HepG2 (cell line): ENCODE measurements around the gene CASTOR1. TPM values are rescaled to one million over a fixed set of nuclear protein-coding genes. Genes with fewer than 3 reads are reported as not detected.
A peak's percentile ranks its signal among the peaks of the same experiment; 100 is the strongest.

ENCODE experiments used
- ATAC-seq: fragments of 200-7000 bp; cut with Tn5 transposase; 3 replicates; pipeline ENCODE4 v1.9.1; 2020; ENCODE audit warnings: mild to moderate bottlenecking, moderate library complexity
- BruUV-seq: library from RNA; stranded (reverse); fragments of 400-500 nt; replicated peaks from 2 replicates; lab custom pipeline; 2021; lab: Mats Ljungman, UMichigan
- CTCF ChIA-PET: fragments of 300-600 bp; formaldehyde crosslinking; extraction: SDS; loops from one replicate; lab custom pipeline; 2021; ENCODE audit warnings: low total read pairs, inconsistent platforms, low intra/inter-chr PET ratio; lab: Yijun Ruan, JAX
- POLR2A ChIA-PET: fragments of 350-600 bp; sonication (Branson Sonifier 250); formaldehyde crosslinking; loops from one replicate; lab custom pipeline; 2020; ENCODE audit warnings: antibody characterized with exemption, inconsistent platforms; lab: Yijun Ruan, JAX
- DNase-seq: peaks from one replicate; pipeline ENCODE4 v3.0.0-alpha.2; 2015; ENCODE audit warnings: low spot score
- FAIRE-seq: peaks from 3 replicates; lab custom pipeline; 2011; peaks lifted over from hg19 to GRCh38; lab: Jason Lieb, UNC
- H2AFZ ChIP-seq: one replicate; pipeline ENCODE4 v1.6.1; 2011; ENCODE audit warnings: low read length, inconsistent platforms
- H3K27ac ChIP-seq: fragments of 300-600 bp; 3 replicates; pipeline ENCODE4 v1.8.0; 2011; ENCODE audit warnings: mixed run types, mild to moderate bottlenecking, mixed read lengths, low read length, inconsistent platforms; ENCODE audit not compliant: insufficient read depth; ENCODE audit errors: extremely low read length
- H3K27me3 ChIP-seq, 2 experiments: fragments of 200-600 bp in 1 of 2; 2 replicates in 1 of 2; 3 replicates in 1 of 2; pipeline versions ENCODE4 v1.6.0 to v1.8.0; 2011; ENCODE audit warnings: low read length in 2 of 2, mild to moderate bottlenecking in 2 of 2, moderate library complexity in 2 of 2, inconsistent platforms in 1 of 2; ENCODE audit not compliant: insufficient read depth in 2 of 2, control insufficient read depth in 1 of 2
- H3K36me3 ChIP-seq, 2 experiments: fragments of 200-600 bp in 1 of 2; replicated peaks in 1 of 2; 2 replicates in 1 of 2; 3 replicates in 1 of 2; pipeline versions ENCODE4 v1.5.1 to v1.8.0; 2011; ENCODE audit warnings: low read length in 2 of 2, inconsistent platforms in 1 of 2; ENCODE audit not compliant: insufficient read depth in 2 of 2, control insufficient read depth in 1 of 2
- H3K4me1 ChIP-seq: 2 replicates; pipeline ENCODE4 v1.5.1; 2012; ENCODE audit warnings: low read length, inconsistent platforms; ENCODE audit not compliant: insufficient read depth
- H3K4me2 ChIP-seq: 2 replicates; pipeline ENCODE4 v1.6.0; 2011; ENCODE audit warnings: low read depth, low read length, inconsistent platforms
- H3K4me3 ChIP-seq, 3 experiments: fragments of 200-600 bp in 1 of 3; sonication (generic), shearing (Covaris generic) in 1 of 3; replicated peaks in 1 of 3; 2 replicates each; pipeline ENCODE4 v1.5.1; 2011 to 2016; ENCODE audit warnings: low read length in 3 of 3, inconsistent platforms in 2 of 3, low read depth in 2 of 3, mild to moderate bottlenecking in 2 of 3, control low read depth in 1 of 3, mixed read lengths in 1 of 3; ENCODE audit not compliant: insufficient read depth in 1 of 3
- H3K79me2 ChIP-seq: one replicate; pipeline ENCODE4 v1.6.1; 2011; ENCODE audit warnings: low read length, inconsistent platforms; ENCODE audit not compliant: insufficient read depth
- H3K9ac ChIP-seq: 2 replicates; pipeline ENCODE4 v1.6.0; 2011; ENCODE audit warnings: mild to moderate bottlenecking, low read depth, low read length, inconsistent platforms; ENCODE audit not compliant: insufficient read depth
- H3K9me3 ChIP-seq: 2 replicates; pipeline ENCODE4 v1.5.1; 2012; ENCODE audit warnings: mild to moderate bottlenecking, low read length
- H4K20me1 ChIP-seq: 2 replicates; pipeline ENCODE4 v1.6.0; 2011; ENCODE audit warnings: inconsistent platforms, mild to moderate bottlenecking, low read length, moderate library complexity; ENCODE audit not compliant: insufficient read depth
- PCBP2 ChIP-seq: fragments of 200-400 bp; formaldehyde crosslinking; optimal IDR thresholded peaks from 2 replicates; pipeline ENCODE3; 2018; ENCODE audit warnings: low read length, low read depth; ENCODE audit not compliant: poor library complexity, severe bottlenecking
- RCOR2 ChIP-seq: IDR thresholded peaks from 2 replicates; pipeline ENCODE4 v1.6.1; 2016; ENCODE audit warnings: missing biosample characterization, missing genetic modification reagents
- TFAP4 ChIP-seq: sonication (generic); IDR thresholded peaks from 2 replicates; pipeline ENCODE4 v1.6.1; 2016; ENCODE audit warnings: low read depth, borderline replicate concordance
- ZBTB34 ChIP-seq: sonication (generic); formaldehyde crosslinking; IDR thresholded peaks from 2 replicates; pipeline ENCODE4 v1.8.0; 2022; ENCODE audit warnings: mild to moderate bottlenecking, missing genetic modification reagents
- ZKSCAN8 ChIP-seq: IDR thresholded peaks from 2 replicates; pipeline ENCODE4 v1.6.1; 2016; ENCODE audit warnings: borderline replicate concordance, missing genetic modification reagents, missing compliant biosample characterization
- ZNF496 ChIP-seq: sonication (generic); formaldehyde crosslinking; IDR thresholded peaks from 2 replicates; pipeline ENCODE4 v1.8.1; 2023; ENCODE audit warnings: mild to moderate bottlenecking, moderate library complexity, missing genetic modification reagents; ENCODE audit not compliant: insufficient replicate concordance
- WGBS: methylation state at CpG from one replicate; pipeline ENCODE4 v1.1.6; 2017; ENCODE audit warnings: low lambda C conversion rate; 5-methylcytosine and 5-hydroxymethylcytosine counted together
- in situ Hi-C: cut with HindIII; loops from 2 replicates; pipeline ENCODE4 v1.10.0; 2017; ENCODE audit warnings: low pct_unique_long_range_greater_than_20kb; ENCODE audit not compliant: extremely low pct_ligation_motif_present
- intact Hi-C: fragments of 100-400 bp; cut with micrococcal nuclease; formaldehyde crosslinking; loops from one replicate; pipeline ENCODE4 v1.10.0; 2022; ENCODE audit not compliant: unreplicated experiment
- polyA plus RNA-seq, 8 experiments: library from polyadenylated mRNA; depleted of rRNA in 3 of 8; stranded (reverse) in 7 of 8; unstranded in 1 of 8; fragments of >200 nt; fragmentation: Illumina TruSeq in 4 of 8; extraction: Trizol in 4 of 8; gene quantifications; 2 replicates each; pipeline versions ENCODE4 v1.2.1 to v1.2.3, GENCODE V29; 2011 to 2016; ENCODE audit warnings: low read depth in 4 of 8, missing spikeins in 1 of 8, mixed read lengths in 1 of 8; ENCODE audit not compliant: insufficient read depth in 1 of 8
- total RNA-seq, 5 experiments: library from RNA; depleted of rRNA; stranded (reverse); fragments of >200 nt; fragmentation: Illumina TruSeq; extraction: Trizol; gene quantifications; 2 replicates each; pipeline ENCODE4 v1.2.3, GENCODE V29; 2016; ENCODE audit warnings: low read depth in 1 of 5

CASTOR1 gene
- total and polyA plus RNA-seq, 2 of the 13 experiments (the other 11 are each of a cell fraction or from before 2014, with no cell fraction given): 2.6 to 4.4 TPM

DNA sequence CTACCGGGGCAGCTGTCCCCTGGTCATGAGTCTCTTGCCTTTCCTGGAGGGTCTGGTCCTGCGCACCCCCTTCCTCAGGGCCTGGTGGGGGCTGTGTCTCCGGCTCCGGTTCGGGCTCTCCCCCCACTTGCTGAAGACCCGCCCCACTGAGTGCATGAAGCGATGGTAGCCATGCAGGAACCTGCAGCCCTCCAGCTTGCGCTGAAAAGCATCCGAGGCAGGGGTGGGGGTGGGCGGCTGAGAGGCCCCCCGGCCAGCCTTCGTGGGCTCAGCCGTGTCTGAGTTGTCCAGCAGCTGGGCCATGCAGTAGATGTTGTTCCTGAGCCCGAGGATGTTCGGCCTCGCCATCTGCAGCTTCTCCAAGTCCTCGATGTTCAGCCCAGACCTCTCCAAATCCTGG is 25.4 kb downstream of the CASTOR1 start:
- H3K27ac ChIP-seq: no peak overlapping the region
- H3K4me3 ChIP-seq: 0 out of 6 replicates have a peak overlapping the region, but pooled peaks of 1 of the 3 experiments have one; percentile 63
- peaks cover 11 to 37% of the 10 kb centered on the region in 2 experiments for H3K27me3 ChIP-seq
- H3K36me3 ChIP-seq: no peaks in the 10 kb centered on the region
- ChIA-PET POLR2A (interaction anchor here (1.0 kb wide), 1 partner anchor 93 kb away, joined by 3 read pairs; the partner anchor contains the start of genes CCDC157 and SF3A1), CTCF (interaction anchor here (1.8 kb wide), 1 partner anchor 23 kb away, joined by 20 read pairs; no protein-coding TSS in a partner anchor)
- no peak overlapping the region for H2AFZ ChIP-seq
- H3K9ac ChIP-seq: no peak overlapping the region
- no peaks in the 10 kb centered on the region for H3K9me3 ChIP-seq
- H3K4me1 ChIP-seq: peaks cover 27% of the 10 kb centered on the region
- 50% methylated on average over 4 of the region's 17 CpGs for WGBS
- H3K4me2 ChIP-seq: peak overlapping the region; percentile 80; the same call in 1 of the 2 replicates
- TF ChIP-seq ZNF496 (CRISPR knock-in tag) (no peak), ZKSCAN8 (CRISPR knock-in tag) (no peak), PCBP2 (no peak), RCOR2 (no peak), TFAP4 (no peak), ZBTB34 (no peak)
- TF ChIP-seq, all 625 proteins: peak for 0
- FAIRE-seq: no peak
- no TSS peak for BruUV-seq
- no peak for ATAC-seq
- no peak for DNase-seq
- intact Hi-C loops (loop anchor here (1.0 kb wide), 1 partner anchor 22 kb away; no protein-coding TSS in a partner anchor), in situ Hi-C loops (loop anchor here (5.0 to 10.0 kb wide), 2 partner anchors 123 to 221 kb away; partner anchors contain the start of gene RNF215)
- no peaks in the 10 kb centered on the region for H3K79me2 ChIP-seq
- H4K20me1 ChIP-seq: no peaks in the 10 kb centered on the region
